ENCODE results near the gene AADACL2.
"Not testable (repeated sequence)": the region's sequence is repeated elsewhere in the genome, so short reads cannot be mapped to it uniquely, and the experiment has no call there.

AADACL2 gene, protein sequence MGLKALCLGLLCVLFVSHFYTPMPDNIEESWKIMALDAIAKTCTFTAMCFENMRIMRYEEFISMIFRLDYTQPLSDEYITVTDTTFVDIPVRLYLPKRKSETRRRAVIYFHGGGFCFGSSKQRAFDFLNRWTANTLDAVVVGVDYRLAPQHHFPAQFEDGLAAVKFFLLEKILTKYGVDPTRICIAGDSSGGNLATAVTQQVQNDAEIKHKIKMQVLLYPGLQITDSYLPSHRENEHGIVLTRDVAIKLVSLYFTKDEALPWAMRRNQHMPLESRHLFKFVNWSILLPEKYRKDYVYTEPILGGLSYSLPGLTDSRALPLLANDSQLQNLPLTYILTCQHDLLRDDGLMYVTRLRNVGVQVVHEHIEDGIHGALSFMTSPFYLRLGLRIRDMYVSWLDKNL

DNA sequence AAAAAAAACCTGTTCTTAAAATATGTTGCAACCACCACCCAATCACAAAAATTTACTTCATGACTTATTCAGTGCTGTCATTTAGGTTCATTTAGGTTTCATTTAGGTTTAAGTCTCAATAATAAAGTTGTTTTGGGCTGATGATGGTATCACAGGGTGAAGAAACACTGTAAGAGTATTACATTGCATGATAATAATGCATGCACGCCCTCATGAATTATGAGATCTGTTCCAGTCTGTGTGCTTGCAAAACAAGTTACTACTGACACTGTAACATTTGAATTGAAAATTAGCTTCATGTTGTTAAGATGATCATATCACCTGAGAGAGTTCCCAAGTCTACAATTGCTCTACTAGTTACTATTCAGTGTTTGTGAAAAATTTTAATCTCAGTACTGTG, at the start of gene AADACL2:
TSS of gene AADACL2 (plus strand) at position 315 of the 400 bp plus-strand sequence. CDS start 109 bp downstream, outside the sequence.
- no peak for DNase-seq

DNA sequence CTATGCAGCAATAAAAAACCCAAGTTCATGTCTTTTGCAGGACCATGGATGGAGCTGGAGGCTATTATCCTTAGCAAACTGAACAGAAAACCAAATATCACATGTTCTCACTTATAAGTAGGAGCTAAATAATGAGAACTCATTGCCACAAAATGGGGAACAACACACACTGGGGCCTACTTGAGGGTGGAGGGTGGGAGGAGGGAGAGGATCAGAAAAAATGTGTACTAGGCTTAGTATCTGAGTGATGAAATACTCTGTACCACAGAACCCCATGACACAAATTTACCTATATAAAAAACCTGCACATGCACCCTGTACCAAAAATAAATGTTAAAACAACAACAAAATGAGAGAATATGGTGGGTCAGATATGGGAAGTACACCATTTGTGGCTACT, 49.6 kb upstream of the AADACL2 start:
- no peak for DNase-seq

DNA sequence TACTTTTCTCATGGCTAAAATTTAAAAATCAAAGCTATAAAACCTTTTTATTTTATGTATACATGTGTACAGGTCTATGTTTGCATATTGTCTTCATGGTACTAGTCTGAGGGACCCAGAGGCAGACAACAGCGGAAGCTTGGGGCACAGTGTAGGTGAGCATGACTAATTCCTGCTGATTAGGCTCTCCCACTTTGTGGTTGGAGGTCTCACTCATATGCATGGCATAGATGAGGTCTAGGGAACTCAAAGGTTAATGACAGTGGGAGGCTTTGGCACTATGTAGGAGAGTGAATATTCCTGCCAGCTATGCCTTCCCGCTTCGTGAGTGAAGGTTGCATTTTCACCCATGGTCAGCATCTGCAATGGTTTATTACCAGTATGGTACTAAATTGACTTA, 47.5 kb upstream of the AADACL2 start:
- no peak for DNase-seq

DNA sequence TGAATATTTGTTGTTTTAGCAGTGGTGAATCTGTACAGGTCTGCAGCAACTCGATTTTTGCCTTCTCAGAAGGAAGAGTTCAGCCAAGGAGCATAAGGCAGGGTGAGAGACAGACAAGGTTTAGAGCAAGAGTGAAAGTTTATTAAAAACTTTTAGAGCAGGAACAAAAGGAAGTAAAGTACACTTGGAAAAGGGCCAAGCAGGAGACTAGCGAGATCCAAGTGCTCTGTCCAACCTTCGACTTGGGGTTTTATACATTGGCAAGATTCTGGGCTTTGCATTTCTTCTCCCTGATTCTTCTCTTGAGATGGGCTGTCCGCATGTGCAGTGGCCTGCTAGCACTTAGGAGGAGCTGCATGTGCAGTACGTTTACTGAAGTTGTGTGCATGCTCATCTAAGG, 46.7 kb upstream of the AADACL2 start:
- no peak for DNase-seq

DNA sequence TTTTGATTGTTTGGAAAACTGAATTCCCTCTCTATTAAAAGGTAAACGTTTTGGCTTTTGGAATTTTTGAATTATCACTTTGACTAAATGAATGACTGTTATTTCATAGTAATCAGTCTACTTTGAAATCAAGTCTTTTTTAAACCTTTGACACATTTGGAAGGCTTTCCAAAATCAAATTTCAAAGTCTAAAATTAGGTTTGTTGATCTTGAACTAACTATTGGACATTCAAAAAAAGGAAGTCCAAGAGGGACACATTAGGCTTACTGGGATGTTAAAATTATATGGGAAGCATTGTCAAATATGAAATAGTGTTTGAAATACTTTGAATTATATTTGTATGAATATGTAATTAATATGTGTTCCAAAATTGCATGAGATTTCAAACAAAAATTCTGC, 45.2 kb upstream of the AADACL2 start:
- no peak for DNase-seq

DNA sequence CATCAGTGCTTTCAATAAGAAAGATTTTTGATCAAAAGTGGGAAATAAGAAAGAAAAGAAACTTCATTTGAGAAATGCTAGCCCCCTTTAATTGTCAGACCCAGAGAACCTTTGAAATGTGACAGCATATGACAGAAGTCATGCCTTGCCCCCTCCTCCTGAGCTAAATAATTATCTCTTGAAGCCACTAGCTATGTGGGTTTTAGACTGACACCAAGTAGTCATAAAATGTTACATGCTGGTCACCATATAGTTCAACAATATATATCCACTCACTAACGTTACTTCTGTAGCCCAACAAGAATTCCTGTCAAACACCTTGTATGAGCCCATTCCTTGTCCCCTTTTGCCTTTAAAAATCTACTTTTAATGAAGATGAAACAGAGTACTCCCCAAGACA, 43.1 kb upstream of the AADACL2 start:
- no peak for DNase-seq

DNA sequence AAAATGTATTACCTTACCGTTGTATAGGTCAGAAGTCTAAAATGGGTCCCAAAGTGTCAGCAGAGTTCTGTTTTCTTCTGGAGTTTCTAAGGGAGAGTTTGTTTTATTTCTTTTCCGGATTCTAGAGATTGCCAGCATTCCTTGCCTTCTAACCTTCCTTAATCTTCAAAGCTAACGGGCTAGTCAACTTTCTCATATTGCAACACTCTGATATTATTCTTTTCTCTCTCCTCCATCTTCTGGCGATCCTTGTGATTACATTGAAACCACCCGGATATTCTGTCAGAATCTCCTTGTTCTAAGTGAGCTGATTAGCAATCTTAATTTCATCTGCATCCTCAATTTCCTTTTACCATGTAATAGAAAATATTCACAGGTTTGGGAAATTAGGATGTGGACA, 36.2 kb upstream of the AADACL2 start:
- no peak for DNase-seq

DNA sequence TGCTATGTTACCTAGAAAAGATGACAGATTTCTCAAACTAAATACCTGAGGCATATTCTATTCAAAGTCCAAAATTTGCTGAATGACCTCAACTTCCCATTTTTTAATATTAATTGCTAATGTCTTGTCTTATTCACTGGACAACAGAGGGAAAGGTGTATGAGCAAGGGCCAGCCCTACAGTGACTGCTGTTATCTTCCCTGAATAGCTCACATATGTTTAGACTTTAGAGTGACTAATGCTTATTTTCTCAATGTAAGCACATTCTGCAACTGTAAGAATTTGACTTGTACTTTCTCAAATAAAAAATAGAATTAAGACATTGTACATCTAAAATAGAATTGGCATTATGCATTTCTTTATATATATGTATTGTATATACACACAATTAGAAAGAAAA, 26.5 kb upstream of the AADACL2 start:
- DNase-seq = no peak

DNA sequence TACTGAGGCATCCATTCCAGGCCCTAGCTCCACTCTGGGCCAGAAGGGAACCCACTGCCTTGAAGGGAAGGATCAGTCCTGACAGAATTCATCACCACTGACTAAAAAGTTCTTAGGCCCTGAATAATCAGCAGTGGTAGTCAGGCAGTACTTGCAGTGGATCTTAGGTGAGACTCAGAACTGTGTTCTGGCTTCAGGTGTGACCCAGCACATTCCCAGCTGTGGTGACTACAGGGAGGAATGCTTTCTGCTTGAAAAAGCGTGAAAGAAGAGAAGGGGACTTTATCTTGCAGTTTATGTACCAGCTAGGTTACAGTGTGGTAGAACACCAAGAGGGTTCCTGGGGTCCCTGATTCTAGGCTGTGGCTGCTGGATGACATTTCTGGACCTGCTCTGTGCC, 24.9 kb upstream of the AADACL2 start:
- no peak for DNase-seq

DNA sequence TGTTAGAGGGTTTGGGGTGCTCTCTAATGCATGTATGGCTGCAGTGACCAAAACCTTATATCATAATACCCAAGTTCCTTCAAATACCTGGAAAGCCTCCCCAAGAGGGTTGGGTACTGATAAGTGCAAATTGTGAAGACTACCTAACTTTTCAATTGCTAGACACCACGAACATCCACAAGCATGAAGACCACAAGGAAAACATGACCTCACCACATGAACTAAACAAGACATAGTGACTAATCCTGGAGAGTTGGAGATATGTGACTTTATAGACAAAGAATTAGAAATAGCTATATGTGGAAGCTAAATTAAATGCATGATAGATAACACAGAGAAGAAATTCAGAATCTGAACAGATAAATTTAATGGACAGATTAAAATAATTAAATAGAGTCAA, 23.9 kb upstream of the AADACL2 start:
- DNase-seq = no peak

DNA sequence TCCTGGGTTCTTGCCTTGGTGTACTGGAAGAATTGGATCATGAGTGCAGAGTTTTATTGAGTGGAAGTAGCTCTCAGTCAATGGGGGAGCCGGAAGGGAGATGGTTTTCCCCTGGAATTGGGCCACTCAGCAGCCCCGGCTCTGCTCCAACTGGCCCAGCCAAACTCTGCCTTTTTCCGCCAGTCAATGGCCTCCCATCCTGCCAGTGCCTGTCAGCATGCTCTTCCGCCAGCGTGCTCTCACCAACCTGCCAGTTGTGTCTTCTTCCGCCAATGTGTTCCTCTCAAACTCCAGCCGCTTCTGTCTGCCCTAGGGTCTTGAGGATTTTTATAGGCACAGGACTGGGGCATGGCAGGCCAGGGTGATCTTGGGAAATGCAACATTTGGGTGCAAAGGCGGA, 12.4 kb upstream of the AADACL2 start:
- no peak for DNase-seq

DNA sequence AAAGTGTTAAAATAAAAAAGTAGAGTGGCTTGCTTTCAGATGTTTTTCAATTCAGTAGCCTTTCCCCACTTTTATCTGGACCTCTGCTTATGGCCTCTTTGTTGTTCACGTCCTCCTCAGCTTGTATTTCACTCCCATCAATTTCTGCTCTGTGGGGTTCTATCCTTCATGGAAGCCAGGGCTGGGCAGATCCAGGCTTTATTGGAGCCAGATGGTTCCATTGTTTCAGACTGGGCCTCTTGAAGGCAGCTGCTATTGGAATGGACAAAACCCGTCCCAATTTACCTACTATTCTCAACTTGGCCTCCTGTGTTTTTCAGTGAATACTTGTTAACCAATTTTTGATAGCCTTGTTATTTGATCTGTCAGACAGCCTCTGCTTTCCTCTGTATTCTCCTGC, 10.9 kb upstream of the AADACL2 start:
- no peak for DNase-seq

DNA sequence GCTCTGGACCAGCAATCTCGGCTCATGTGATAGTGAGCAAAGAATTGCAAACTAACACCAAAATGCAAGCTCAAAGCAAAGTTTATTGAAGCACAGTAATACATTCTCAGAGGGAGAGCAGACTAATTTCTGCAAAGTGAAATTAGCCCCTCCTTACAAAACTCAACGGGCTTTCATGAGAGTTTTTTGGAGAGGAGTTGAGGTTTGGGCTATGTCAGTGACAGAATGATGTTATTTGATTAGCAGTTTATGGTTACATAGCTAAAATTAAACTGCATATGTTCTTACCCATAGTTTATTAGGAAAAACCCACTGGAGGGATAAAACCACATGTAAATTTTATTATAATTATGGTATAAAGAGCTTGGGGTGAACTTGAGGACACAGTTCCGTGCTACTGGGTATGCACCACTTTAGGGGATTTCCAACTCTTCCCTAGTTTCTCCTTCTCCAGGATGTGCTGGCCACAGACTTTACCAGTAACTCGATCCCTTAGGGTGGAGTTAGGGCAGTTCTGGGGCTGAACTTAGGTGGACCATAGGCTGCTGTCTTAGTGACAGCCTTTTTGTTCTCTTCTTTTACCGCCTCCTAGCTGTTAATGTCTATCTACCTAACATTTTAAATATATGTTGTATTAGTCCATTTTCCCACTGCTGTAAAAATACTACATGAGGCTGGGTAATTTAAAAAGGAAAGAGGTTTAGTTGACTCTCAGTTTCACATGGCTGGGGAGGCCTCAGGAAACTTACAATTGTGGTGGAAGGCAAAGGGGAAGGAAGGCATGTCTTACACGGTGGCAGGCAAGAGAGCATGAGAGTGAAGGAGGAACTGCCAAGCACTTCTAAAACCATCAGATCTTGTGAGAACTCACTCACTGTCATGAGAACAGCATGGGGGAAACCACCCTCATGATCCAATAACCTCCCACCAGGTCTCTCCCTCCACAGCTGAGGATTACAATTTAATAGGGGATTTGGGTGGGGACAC, 8.9 kb upstream of the AADACL2 start:
- no peak for DNase-seq

DNA sequence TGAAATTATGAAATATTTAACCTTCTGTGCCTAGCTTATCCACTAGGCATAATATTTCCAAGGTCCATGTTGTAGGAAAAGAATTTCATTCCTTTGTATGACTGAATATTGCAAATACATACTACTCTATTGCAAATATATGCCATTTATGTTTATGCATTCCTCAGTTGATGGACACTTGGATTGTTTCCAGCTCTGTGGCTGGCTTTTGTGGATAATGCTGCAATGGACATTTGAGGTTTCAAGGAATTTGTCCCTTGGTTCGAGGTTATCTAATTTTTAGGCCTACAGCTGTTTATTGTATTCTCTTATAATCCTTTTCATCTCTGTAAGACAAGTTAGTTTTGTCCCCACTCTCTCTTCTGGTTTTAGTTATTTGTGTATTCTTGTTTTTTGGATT, 7.7 kb upstream of the AADACL2 start:
- no peak for DNase-seq

DNA sequence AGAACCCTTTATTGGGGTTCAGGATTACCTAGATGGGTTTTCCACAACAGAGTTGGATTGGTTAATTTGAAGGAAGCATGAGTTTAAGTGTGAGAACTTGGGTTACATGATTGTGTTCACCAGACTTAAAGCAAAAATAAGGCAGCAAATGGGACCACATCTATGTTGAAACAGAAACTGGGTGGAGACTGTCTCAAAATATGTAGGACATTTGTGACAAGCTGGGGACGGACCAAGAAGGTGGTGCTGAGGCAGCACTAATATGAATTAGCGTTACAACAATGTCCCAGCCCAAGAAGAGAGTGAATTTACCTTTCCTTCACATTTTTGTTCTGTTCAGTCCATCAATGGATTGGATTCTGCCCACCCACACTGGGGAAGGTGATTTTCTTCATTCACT, 866 bp upstream of the AADACL2 start:
- DNase-seq = no peak

DNA sequence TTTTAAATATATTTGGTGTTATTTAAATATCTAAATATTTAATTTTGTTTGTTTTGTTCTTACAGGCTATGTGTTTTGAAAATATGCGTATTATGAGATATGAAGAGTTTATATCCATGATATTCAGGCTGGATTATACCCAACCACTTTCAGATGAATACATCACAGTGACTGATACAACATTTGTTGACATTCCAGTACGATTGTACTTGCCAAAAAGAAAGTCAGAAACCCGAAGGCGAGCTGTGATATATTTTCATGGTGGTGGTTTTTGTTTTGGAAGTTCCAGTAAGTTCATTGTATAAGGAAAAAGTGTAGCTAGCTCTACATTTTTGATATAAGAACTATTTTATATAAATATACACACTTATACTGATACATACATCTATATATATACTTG, 6.9 kb downstream of the AADACL2 start:
- DNase-seq = no peak

DNA sequence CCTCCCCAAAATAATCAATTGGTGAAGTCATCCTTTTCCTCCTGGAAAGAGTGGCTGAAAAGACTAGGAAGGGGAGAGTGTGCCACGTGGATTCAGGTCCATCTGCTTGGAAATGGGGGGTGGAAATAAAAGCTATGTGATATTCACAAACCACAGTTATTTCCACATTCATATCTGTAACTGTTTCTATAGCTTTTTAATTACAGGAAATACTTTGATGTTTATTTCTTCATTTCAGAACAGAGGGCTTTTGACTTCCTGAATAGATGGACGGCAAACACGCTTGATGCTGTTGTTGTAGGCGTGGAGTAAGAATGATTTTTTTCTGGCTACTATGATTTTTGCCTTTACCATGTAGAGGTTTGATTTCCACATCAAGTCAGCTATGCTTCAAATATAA, 10.1 kb downstream of the AADACL2 start:
- no peak for DNase-seq

DNA sequence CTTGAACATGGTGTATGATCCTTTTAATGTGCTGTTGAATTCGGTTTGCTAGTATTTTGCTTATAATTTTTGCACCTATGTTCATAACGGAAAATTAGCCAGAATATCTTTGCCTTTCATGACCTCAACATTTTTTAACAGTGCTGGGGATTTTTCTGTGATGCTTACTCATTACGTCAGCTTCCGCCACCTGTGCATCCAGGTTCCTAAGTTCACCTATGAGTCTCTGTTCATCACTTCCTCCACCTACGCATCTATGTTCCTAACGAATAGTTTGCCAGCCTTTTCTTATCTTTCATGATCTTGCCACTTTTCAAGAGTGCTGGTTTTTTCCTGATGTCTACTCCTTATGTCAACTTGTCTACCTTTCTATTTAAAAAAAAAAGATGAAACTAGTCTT, 16.5 kb downstream of the AADACL2 start:
- no peak for DNase-seq

DNA sequence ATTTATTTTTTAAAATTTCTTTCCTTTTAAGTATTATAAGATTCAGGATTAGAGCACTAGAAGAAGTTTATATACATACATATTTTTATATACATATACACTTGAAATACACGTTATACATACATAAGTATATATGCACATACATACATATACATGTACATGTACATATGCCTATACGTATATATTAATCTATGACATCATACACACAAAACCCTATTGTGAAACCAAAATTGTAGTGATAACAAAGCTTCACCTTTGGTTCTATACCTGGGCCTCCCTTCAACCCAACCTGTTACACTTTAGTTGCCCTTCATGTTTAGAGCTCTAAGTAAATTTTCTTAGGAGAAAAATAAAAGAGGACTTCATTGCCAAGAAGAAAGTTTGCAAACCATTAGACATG, 17.0 kb downstream of the AADACL2 start:
- DNase-seq = no peak

DNA sequence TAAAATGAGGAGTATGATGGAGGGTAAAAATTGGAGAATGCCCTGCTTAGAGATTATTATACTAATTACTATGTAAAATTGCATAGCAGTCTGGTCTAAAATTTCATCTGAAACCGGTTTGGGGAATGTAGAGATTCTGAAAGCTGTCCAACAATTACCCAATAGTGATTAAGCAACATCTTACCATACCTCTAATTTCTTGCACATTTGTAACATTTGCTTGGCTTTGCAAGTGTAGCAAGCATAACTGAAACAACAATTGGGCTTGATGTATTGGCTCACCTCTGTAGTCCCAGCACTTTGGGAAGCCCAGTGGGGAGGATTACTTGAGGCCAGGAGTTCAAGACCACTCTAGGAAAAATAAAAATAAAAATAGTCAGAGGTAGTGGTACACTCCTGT, 17.4 kb downstream of the AADACL2 start:
- no peak for DNase-seq

DNA sequence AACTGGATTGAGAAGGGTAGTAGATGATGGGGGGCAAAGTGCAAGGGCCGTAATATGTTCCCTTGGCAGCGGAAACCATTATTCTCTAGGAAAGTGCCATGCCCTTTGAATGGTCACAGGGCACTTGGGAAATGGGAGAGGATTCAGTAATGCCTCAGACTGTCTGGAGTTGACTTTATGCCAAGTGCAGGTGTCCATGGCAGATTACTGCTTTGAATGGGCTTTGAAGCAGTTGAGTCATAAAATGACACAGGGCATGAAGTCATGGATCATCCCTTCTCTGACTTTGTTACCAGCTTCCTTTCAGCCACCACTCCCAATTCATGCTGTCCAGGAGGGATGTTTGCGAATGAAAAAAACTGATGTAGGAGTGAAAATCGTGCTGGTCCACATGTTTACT, 20.1 kb downstream of the AADACL2 start:
- no peak for DNase-seq

DNA sequence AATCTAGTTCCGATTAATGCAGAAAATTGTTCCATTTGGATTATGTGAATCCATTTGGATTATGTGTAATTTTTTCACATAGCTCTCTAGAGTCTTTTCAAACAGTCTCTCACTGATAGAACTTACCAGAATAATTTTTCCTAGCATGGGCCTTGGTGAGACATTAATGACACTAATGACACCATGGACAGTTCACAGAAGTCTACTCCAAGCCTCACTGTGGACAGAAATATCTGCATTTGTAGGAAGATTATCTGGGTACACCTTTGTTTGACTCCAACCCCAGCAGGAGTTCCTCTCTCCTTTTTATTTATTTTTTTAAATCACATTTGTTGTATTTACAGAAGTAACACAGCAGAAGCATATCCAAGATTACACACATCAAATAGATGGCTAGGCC, 27.9 kb downstream of the AADACL2 start:
- no peak for DNase-seq

DNA sequence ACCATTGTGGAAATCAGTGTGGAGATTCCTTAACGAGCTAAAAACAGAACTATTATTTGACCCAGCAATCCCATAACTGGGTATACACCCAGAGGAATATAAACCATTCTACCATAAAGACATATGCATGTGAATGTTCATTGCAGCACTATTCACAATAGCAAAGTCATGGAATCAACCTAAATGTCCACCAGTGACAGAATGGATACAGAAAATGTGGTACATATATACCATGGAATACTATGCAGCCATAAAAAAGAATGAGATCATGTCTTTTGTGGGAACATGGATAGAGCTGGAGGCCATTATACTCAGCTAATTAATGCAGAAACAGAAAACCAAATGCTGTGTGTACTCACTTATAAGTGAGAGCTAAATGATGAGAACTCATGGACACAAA, 31.0 kb downstream of the AADACL2 start:
- DNase-seq = not testable (repeated sequence)

DNA sequence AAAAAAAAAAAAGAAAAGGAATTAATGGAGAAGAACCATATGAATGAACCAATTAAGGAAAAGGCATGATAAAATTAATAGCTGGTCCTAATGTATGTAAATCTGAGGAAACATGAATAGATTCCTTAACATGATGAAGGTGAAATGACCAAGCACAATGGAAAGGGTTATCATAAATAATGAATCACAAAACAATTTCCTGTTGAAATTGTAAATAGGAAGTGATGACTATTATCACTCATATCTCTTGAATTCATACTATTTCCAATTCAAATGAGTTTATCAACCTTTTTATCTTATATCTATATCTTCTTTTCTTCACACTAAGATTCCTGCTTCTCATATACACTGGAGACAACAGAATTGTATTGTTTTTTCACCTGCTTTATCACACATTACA, 32.0 kb downstream of the AADACL2 start:
- no peak for DNase-seq

All from activated CD4-positive, alpha-beta T cell treated with anti-CD3 and anti-CD28 coated beads for 4 hours (primary cell).